GM10266 (cell line): Measurements from ENCODE around the gene LRRC10B.

Source experiments
- DNase-seq: peaks from one replicate; pipeline ENCODE4 v3.0.0; 2012; ENCODE audit errors: extremely low spot score
- TF ChIP-seq, protein P1 (sequence below): IDR thresholded peaks from 2 replicates; pipeline ENCODE4 v1.5.1; 2012; ENCODE audit warnings: mild to moderate bottlenecking, low read depth; ENCODE audit not compliant: control insufficient read depth, insufficient read depth; ENCODE audit errors: missing control alignments

Gene LRRC10B

DNA sequence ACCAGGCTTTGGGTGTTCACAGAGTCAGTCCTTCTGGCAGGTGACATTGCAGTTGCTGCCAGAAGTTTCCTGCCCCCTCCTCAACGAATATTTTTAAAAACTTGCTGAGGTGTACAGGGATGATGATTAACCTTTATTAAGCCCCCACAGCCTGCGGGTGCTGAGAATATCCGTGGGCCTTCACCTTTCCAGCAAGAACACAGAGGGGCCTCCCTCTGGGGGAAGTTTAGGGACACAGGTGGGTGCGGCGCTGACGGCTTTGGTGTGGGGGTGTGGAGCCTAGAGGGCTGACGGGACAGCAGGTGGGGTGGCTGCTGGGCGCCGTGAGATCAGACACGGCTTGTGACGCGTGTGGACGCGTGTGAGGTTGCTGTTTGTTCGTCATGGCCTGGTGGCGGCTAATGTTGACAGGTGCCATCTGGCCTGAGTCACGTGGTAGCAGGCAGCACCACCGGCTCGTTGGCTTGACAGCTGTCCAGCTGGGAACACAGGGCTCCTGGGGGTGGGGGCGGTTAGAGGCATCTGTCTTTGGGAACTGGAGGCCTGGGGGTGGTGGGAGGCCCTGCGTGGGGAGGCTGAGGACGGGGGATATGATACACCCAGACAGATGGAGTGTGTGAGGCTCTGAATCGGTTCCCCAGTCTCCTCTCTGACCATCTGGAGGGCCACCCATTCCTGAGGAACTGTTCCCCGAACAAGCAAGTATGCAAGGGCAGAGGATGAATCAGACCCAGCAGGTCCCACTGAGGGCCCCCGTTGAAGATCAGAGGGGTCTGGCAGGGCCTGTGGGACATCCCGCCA, 12.5 kb upstream of the LRRC10B start:
- no peak for DNase-seq
- TF ChIP-seq, protein P1, sequence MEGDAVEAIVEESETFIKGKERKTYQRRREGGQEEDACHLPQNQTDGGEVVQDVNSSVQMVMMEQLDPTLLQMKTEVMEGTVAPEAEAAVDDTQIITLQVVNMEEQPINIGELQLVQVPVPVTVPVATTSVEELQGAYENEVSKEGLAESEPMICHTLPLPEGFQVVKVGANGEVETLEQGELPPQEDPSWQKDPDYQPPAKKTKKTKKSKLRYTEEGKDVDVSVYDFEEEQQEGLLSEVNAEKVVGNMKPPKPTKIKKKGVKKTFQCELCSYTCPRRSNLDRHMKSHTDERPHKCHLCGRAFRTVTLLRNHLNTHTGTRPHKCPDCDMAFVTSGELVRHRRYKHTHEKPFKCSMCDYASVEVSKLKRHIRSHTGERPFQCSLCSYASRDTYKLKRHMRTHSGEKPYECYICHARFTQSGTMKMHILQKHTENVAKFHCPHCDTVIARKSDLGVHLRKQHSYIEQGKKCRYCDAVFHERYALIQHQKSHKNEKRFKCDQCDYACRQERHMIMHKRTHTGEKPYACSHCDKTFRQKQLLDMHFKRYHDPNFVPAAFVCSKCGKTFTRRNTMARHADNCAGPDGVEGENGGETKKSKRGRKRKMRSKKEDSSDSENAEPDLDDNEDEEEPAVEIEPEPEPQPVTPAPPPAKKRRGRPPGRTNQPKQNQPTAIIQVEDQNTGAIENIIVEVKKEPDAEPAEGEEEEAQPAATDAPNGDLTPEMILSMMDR: no peak

DNA sequence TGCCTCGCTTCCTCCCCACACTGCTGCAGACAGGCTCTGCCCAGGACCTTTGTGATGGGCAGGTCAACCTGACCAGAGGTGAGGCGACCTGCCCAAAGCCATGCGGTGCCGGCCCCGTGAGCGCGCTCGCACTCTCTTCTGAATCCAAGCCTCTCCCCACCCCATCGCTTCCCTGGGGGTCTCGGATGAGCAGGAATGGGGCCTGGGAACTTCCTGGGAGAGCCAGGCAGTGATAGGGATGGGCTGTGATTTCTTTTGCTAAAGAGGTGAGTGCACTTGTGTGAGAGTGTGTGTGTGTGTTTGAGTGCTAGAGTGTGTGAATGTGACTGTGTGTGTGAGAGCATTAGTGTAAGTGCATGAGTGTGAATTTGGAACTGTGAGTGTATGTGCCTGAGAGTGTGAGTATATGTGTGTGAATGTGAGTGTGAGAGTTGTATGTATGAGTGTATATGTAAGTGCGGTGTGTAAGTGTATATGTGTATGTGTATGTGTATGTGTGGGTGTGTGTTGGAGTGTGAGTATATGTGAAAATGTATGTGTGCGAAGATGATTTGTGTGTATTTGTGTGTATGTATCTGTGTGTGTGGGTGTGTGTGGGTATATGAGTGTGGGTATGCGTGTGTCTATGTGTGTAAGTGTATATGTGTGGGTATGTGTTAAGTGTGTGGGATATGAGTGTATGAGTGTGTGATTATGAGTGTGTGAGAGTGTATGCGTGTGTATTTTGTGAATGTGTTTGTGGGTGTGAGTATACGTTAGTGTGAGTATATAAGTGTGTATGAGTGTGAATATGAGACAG, 11.7 kb upstream of the LRRC10B start:
- TF ChIP-seq, protein P1: no peak
- no peak for DNase-seq

DNA sequence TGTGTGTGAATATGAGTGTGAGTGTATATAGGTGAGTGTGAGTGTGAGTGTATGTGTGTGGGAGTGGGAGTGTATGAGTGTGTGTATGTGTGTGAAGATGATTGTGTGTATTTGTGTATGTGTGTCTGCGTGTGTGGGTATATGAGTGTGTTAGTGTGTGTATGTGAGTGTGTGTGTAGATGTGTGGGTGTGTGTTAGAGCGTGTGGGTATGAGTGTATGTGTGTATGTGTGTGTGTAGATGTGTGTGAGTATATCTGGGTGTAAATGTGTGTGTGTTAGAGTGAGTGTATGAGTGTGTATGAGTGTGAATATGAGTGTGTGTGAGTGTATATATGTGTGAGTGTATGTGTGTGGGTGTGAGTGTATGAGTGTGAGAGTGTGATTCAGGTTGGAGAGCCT, 11.1 kb upstream of the LRRC10B start:
- TF ChIP-seq, protein P1: no peak
- no peak for DNase-seq

DNA sequence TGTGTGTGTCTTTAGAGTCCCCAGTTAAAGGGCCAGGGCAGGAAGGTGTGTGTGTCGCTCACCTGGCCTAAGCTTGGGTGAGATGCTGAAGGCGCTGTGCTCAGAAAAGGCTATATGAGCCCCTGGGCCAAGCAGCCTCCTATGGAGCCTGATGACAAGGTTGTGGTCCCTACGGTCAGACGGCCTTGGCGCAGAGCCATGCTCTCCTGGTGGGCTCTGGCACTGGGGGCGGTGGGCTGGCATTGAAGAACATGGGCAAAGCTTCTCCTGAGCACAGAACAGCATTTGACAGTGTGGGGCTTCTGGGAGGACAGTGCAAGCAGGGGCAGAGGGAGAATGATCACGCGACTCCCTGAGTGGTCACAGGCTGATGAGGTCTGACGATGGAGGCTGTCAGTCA, 10.7 kb upstream of the LRRC10B start:
- TF ChIP-seq, protein P1: no peak
- DNase-seq: no peak

DNA sequence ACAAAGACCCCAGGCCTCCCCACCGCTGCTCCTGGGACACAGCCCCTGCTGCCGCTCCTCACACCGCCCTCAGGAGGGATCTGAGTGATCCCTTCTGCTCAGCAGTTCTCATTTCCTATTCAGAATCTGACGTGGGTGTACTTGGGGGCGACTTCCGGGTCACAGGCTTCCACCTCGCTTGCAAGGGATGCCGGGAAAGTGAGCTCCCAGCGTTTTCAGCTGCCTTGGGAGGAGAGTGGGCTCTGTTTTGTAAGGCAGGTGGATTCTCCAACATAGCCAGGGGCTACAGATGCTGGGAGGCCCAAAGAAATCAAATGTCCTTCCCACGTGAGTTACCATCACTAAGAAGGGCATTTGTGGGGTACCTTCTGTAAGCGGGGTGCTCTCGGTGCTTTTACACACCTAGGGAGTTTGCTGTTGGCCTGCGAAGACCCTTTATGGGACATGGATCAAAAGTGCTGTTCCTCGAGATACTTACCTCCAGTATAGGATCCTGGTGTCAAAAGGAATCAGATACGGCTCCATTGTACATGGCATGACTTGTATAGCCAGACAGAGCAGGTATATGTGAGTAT, 9.7 kb upstream of the LRRC10B start:
- DNase-seq: no peak
- TF ChIP-seq, protein P1: no peak

DNA sequence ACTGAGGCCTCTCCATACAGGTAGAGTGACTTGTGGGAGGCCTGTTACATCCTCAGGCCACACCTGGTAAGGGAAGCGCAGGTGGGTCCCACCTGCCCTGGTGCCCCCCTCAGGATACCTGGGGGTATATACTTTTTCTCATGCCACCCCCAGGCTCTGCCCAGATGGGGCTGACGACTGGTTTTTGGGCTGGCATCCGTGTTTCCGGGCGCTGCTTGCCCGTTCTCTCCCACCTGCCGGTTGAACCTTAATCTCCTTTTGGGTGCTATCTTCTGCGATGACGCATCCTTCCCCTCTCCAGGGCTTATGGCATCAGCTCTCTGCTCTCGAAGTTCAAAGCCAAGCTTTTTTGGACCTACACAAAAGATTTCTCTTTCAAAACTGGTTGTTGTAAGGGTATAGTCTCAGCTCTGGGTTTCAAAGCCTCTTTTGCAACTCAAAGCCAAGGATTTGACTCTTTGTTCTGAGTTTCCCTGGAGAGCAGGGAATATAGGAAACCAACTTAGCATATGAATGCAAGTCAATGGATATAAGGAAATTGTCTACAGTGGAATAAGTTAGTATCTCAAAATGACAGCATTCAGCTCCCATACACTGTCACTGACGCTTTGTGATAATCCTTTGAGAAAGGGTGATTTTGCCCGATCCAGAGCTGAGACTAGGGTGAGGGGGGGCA, 8.6 kb upstream of the LRRC10B start:
- DNase-seq: no peak
- TF ChIP-seq, protein P1: no peak

DNA sequence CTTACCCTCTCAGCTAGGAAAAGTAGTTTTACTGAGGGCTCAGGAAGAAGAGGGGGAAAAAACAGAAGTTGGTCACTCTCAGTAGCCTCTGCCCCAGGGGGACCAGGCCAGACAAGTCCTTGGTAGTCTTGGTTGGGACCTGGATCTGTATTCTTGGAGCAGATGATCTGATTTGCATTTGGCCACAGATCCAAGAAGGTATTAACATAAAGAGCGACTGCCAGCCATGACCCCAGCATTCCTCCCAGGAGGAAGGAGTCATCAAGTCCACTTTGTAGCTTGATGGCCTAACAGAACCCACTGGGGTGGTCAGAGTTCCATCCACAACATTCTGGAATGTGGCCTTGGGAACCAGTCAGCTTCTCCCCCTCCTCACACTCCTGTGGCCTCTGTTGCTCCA, 6.0 kb upstream of the LRRC10B start:
- TF ChIP-seq, protein P1: no peak
- no peak for DNase-seq
